HL-60 (cell line): ENCODE results near the gene TMED10.

ENCODE experiments used
- POLR2AphosphoS5 ChIP-seq: IDR thresholded peaks from 2 replicates; pipeline ENCODE4 v1.6.1; 2012; ENCODE audit warnings: low read depth
- TF ChIP-seq, protein P1 (sequence below): IDR thresholded peaks from one replicate; pipeline ENCODE4 v1.5.1; 2011; ENCODE audit warnings: low read length, control low read depth, inconsistent platforms; ENCODE audit not compliant: insufficient read depth

DNA sequence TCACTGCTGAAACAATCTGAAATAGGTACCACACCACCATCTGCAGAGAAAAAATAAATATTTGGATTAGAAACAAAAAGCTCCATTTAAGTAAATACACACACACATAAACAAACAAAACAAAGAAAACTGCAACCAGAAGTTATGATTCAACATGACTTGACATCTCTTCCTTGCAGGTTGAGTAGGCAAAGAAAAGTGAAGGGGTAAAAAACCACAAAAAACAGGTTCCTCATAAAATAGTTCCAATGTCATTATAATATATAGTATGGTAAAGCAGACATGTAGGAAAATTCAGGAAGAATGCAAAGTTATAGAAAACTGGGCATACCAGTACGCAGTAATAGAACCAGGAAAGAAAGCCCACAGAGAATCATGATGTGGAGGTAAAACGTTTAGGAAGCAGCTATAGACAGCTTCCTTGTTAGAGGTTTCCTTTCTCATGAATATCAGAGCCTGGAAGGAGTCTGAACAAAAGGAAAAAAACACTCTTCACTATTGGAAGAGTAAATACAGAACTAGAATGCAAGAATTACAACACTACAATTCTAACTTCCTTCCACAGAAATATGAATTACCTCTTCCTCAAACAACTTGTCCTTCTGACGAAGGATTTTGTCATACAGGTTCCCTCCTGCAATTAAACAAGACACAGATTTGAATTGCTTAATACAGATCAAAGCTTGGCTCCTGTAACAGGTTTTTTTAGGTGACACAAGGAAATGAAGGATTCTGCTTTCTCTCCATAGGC lies 55.7 kb downstream of the TMED10 start:
- TF ChIP-seq, protein P1, sequence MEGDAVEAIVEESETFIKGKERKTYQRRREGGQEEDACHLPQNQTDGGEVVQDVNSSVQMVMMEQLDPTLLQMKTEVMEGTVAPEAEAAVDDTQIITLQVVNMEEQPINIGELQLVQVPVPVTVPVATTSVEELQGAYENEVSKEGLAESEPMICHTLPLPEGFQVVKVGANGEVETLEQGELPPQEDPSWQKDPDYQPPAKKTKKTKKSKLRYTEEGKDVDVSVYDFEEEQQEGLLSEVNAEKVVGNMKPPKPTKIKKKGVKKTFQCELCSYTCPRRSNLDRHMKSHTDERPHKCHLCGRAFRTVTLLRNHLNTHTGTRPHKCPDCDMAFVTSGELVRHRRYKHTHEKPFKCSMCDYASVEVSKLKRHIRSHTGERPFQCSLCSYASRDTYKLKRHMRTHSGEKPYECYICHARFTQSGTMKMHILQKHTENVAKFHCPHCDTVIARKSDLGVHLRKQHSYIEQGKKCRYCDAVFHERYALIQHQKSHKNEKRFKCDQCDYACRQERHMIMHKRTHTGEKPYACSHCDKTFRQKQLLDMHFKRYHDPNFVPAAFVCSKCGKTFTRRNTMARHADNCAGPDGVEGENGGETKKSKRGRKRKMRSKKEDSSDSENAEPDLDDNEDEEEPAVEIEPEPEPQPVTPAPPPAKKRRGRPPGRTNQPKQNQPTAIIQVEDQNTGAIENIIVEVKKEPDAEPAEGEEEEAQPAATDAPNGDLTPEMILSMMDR: no peak
- TF ChIP-seq POLR2AphosphoS5: no peak
